22Rv1 (cell line): Measurements from ENCODE around the gene RPL26.

Experiments used
- ZFX ChIP-seq: fragments of 450-650 bp; IDR thresholded peaks from 2 replicates; pipeline ENCODE4 v1.6.1; 2017; ENCODE audit warnings: antibody characterized with exemption, borderline replicate concordance
- TF ChIP-seq, protein P1 (sequence below): fragments of 450-650 bp; IDR thresholded peaks from 2 replicates; pipeline ENCODE4 v1.5.1; 2017; ENCODE audit warnings: mild to moderate bottlenecking

DNA sequence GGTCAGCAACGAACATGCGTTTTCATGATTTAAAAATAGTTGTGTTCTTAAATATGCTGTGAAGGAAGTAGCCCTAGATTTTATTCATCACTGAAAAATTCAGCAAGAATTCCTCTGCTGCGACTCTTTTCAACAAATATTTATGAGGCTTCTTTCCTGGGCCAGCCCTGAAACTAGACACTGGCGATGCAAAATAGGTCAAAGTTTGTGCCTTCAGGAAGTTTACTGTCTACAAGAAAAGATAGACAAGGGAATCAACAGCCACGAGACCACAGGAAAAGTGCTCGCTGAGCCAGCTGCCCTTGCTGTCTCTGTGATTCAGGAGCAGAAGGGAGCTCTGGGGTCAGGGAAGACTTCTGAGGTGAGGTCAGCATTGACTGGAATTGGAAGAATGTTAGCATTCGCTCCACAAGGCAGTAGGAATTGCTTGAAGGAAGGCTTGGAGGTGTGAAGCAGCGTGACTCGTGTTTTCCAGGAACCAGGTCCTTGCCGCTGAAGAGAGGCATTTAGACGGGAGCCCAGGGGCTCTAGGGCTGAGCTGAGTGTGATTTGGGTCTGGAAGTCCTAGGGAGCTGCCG, 1.9 kb upstream of the RPL26 start:
- TF ChIP-seq, protein P1, sequence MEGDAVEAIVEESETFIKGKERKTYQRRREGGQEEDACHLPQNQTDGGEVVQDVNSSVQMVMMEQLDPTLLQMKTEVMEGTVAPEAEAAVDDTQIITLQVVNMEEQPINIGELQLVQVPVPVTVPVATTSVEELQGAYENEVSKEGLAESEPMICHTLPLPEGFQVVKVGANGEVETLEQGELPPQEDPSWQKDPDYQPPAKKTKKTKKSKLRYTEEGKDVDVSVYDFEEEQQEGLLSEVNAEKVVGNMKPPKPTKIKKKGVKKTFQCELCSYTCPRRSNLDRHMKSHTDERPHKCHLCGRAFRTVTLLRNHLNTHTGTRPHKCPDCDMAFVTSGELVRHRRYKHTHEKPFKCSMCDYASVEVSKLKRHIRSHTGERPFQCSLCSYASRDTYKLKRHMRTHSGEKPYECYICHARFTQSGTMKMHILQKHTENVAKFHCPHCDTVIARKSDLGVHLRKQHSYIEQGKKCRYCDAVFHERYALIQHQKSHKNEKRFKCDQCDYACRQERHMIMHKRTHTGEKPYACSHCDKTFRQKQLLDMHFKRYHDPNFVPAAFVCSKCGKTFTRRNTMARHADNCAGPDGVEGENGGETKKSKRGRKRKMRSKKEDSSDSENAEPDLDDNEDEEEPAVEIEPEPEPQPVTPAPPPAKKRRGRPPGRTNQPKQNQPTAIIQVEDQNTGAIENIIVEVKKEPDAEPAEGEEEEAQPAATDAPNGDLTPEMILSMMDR: no peak
- no peak for TF ChIP-seq ZFX
